Subcutaneous adipose tissue (tissue), 4 donors: ENCODE data around the gene ITGA3. TPM values are rescaled to one million over a fixed set of nuclear protein-coding genes. Genes with fewer than 3 reads are reported as not detected.

Experiments
- CTCF ChIP-seq: fragments of 450-650 bp; IDR thresholded peaks from one replicate; pipeline ENCODE4 v1.5.1; 2016; ENCODE audit warnings: low read depth, mild to moderate bottlenecking, control low read depth, antibody characterized with exemption, moderate library complexity
- total RNA-seq, 4 donors: library from RNA; depleted of rRNA; stranded (reverse); fragments of >200 nt; gene quantifications; one replicate each; pipeline ENCODE4 v1.1.0, GENCODE V29; 2016

ITGA3 gene
- total RNA-seq, 4 donors from 2014 or later, result 9.0 to 98.8 (median 19.3) TPM

- TF ChIP-seq CTCF, result no peak
These were observed 10.8 kb upstream of the ITGA3 start for GRCh38 chr17:50045154-50045553.

GRCh38 chr17:50046179-50046578, 9.7 kb upstream of the ITGA3 start:
- TF ChIP-seq CTCF, result no peak

- TF ChIP-seq CTCF, result no peak
These were observed 9.2 kb upstream of the ITGA3 start for GRCh38 chr17:50046667-50047066.

- no peak for TF ChIP-seq CTCF
These were observed 8.8 kb upstream of the ITGA3 start for GRCh38 chr17:50047083-50047482.

- no peak for TF ChIP-seq CTCF
These were observed 8.3 kb upstream of the ITGA3 start for GRCh38 chr17:50047488-50048126.

GRCh38 chr17:50048146-50048720, 7.7 kb upstream of the ITGA3 start:
- TF ChIP-seq CTCF, result no peak

- no peak for TF ChIP-seq CTCF
These were observed 6.9 kb upstream of the ITGA3 start for GRCh38 chr17:50048988-50049387.
